Measurements from ENCODE around the gene DUS1L.

Gene DUS1L

GRCh38 chr17:82092995-82093751 is 27.6 kb upstream of the DUS1L start:
- H3K36me3 ChIP-seq (ENCODE audit: control insufficient read depth, insufficient read depth, low read length): peaks cover 56% of the 10 kb centered on the region
- H3K4me3 ChIP-seq (ENCODE audit: insufficient read depth, low read depth, low read length): no peak overlapping the region
- H3K27ac ChIP-seq (ENCODE audit: insufficient read depth, low read depth, low read length, poor library complexity, severe bottlenecking): no peak overlapping the region
- WGBS, 2 experiments: 97 to 98% methylated on average over 40 of the region's 40 CpGs
- no peaks in the 10 kb centered on the region for H3K27me3 ChIP-seq (ENCODE audit: control insufficient read depth, insufficient read depth, low read length, poor library complexity, severe bottlenecking)
- H3K4me1 ChIP-seq (ENCODE audit: control insufficient read depth, insufficient read depth, low read length): peaks cover 11% of the 10 kb centered on the region
- no peaks in the 10 kb centered on the region for H3K9me3 ChIP-seq (ENCODE audit: control insufficient read depth, low read length)

DNA sequence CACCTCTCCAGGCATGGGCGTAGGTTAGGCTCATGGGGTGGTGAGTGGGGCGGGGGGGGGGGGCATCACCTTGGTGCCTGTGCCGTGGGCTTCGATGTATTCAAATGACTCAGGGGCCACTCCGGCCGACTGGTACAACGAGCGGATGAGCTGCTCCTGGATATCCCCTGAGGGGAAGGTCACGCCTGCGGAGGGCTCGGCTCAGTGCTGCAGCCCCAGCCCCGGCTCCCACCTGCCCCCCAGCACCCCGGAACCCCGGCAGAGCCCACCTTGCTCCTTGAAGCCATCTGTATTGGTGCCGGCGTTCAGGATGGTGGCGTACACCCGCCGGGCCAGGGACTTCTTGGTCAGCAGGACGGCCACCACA is 27.0 kb upstream of the DUS1L start:
- Histone ChIP-seq H3K4me1 (ENCODE audit: control insufficient read depth, insufficient read depth, low read length) (peaks cover 11% of the 10 kb centered on the region), H3K4me3 (ENCODE audit: insufficient read depth, low read depth, low read length) (no peak overlapping the region), H3K27me3 (ENCODE audit: control insufficient read depth, insufficient read depth, low read length, poor library complexity, severe bottlenecking) (no peaks in the 10 kb centered on the region), H3K9me3 (ENCODE audit: control insufficient read depth, low read length) (no peaks in the 10 kb centered on the region), H3K27ac (ENCODE audit: insufficient read depth, low read depth, low read length, poor library complexity, severe bottlenecking) (no peak overlapping the region), H3K36me3 (ENCODE audit: control insufficient read depth, insufficient read depth, low read length) (peaks cover 57% of the 10 kb centered on the region)
- WGBS, 2 experiments: 96 to 98% methylated on average over 20 of the region's 20 CpGs

GRCh38 chr17:82092094-82092586 is 26.5 kb upstream of the DUS1L start:
- H3K4me3 ChIP-seq (ENCODE audit: insufficient read depth, low read depth, low read length): no peak overlapping the region
- H3K27me3 ChIP-seq (ENCODE audit: control insufficient read depth, insufficient read depth, low read length, poor library complexity, severe bottlenecking): no peaks in the 10 kb centered on the region
- H3K27ac ChIP-seq (ENCODE audit: insufficient read depth, low read depth, low read length, poor library complexity, severe bottlenecking): no peak overlapping the region
- peaks cover 11% of the 10 kb centered on the region for H3K4me1 ChIP-seq (ENCODE audit: control insufficient read depth, insufficient read depth, low read length)
- no peaks in the 10 kb centered on the region for H3K9me3 ChIP-seq (ENCODE audit: control insufficient read depth, low read length)
- 96 to 97% methylated on average over 23 of the region's 23 CpGs for WGBS, 2 experiments
- H3K36me3 ChIP-seq (ENCODE audit: control insufficient read depth, insufficient read depth, low read length): peaks cover 62% of the 10 kb centered on the region

DNA sequence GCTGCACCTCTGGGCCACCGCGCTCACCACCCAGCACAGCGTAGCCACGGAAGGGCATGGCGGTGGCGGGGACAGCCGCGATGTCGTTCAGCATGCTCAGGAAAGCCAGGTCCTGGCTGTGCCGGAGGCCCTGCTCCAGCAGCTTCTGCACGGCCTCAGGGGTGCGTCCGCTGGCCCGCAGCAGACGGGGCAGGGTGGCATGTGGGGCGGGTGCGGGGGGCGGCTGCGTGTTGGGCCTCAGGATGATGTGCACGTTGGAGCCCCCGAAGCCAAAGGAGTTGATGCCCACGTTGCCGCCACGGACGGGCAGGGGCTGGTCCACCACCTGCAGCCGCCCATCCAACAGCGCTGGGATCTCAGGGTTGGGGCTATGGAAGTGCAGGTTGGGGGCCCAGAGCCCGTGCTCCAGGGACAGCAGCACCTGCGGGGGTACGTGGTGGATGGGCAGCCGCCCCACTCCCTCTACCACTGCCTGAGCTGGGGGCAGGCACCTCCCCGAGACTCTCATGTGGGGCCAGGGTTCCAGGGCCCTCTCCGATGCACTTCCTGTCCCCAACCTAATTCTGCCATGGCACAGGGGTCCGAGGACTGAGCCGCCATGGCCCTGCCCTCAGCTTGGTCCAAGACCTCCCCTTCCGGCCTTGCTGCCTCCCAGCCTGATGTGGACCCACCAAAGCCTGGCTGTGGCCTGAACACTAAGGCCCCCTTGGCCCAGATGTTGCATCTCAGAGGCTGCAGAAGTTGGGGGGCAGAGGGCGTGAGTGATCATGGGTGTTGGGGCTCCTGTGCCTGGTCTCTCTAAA is 25.9 kb upstream of the DUS1L start:
- H3K4me1 ChIP-seq (ENCODE audit: control insufficient read depth, insufficient read depth, low read length): peaks cover 7% of the 10 kb centered on the region
- H3K4me3 ChIP-seq (ENCODE audit: insufficient read depth, low read depth, low read length): no peak overlapping the region
- no peaks in the 10 kb centered on the region for H3K9me3 ChIP-seq (ENCODE audit: control insufficient read depth, low read length)
- no peaks in the 10 kb centered on the region for H3K27me3 ChIP-seq (ENCODE audit: control insufficient read depth, insufficient read depth, low read length, poor library complexity, severe bottlenecking)
- no peak overlapping the region for H3K27ac ChIP-seq (ENCODE audit: insufficient read depth, low read depth, low read length, poor library complexity, severe bottlenecking)
- WGBS, 2 experiments: 96 to 97% methylated on average over 37 of the region's 37 CpGs
- H3K36me3 ChIP-seq (ENCODE audit: control insufficient read depth, insufficient read depth, low read length): peaks cover 68% of the 10 kb centered on the region

- Histone ChIP-seq H3K4me1 (ENCODE audit: control insufficient read depth, insufficient read depth, low read length) (no peaks in the 10 kb centered on the region), H3K4me3 (ENCODE audit: insufficient read depth, low read depth, low read length) (no peak overlapping the region), H3K36me3 (ENCODE audit: control insufficient read depth, insufficient read depth, low read length) (peaks cover 70% of the 10 kb centered on the region), H3K9me3 (ENCODE audit: control insufficient read depth, low read length) (no peaks in the 10 kb centered on the region), H3K27ac (ENCODE audit: insufficient read depth, low read depth, low read length, poor library complexity, severe bottlenecking) (no peak overlapping the region), H3K27me3 (ENCODE audit: control insufficient read depth, insufficient read depth, low read length, poor library complexity, severe bottlenecking) (no peaks in the 10 kb centered on the region)
- 96% methylated on average over 29 of the region's 29 CpGs for WGBS, 2 experiments
These were observed 25.1 kb upstream of the DUS1L start for GRCh38 chr17:82090549-82091263.

- H3K9me3 ChIP-seq (ENCODE audit: control insufficient read depth, low read length): no peaks in the 10 kb centered on the region
- no peaks in the 10 kb centered on the region for H3K4me1 ChIP-seq (ENCODE audit: control insufficient read depth, insufficient read depth, low read length)
- WGBS, 2 experiments: 94 to 96% methylated on average over 29 of the region's 29 CpGs
- H3K27ac ChIP-seq (ENCODE audit: insufficient read depth, low read depth, low read length, poor library complexity, severe bottlenecking): no peak overlapping the region
- peaks cover 70% of the 10 kb centered on the region for H3K36me3 ChIP-seq (ENCODE audit: control insufficient read depth, insufficient read depth, low read length)
- no peaks in the 10 kb centered on the region for H3K27me3 ChIP-seq (ENCODE audit: control insufficient read depth, insufficient read depth, low read length, poor library complexity, severe bottlenecking)
- no peak overlapping the region for H3K4me3 ChIP-seq (ENCODE audit: insufficient read depth, low read depth, low read length)
These were observed 24.3 kb upstream of the DUS1L start for GRCh38 chr17:82089723-82090548.

- WGBS, 2 experiments: 96 to 97% methylated on average over 47 of the region's 47 CpGs
- Histone ChIP-seq H3K4me3 (ENCODE audit: insufficient read depth, low read depth, low read length) (no peak overlapping the region), H3K36me3 (ENCODE audit: control insufficient read depth, insufficient read depth, low read length) (peaks cover 77% of the 10 kb centered on the region), H3K27ac (ENCODE audit: insufficient read depth, low read depth, low read length, poor library complexity, severe bottlenecking) (no peak overlapping the region), H3K27me3 (ENCODE audit: control insufficient read depth, insufficient read depth, low read length, poor library complexity, severe bottlenecking) (no peaks in the 10 kb centered on the region), H3K4me1 (ENCODE audit: control insufficient read depth, insufficient read depth, low read length) (no peaks in the 10 kb centered on the region), H3K9me3 (ENCODE audit: control insufficient read depth, low read length) (no peaks in the 10 kb centered on the region)
These were observed 23.5 kb upstream of the DUS1L start for GRCh38 chr17:82088838-82089722.

- 96 to 98% methylated on average over 48 of the region's 48 CpGs for WGBS, 2 experiments
- no peaks in the 10 kb centered on the region for H3K27me3 ChIP-seq (ENCODE audit: control insufficient read depth, insufficient read depth, low read length, poor library complexity, severe bottlenecking)
- no peak overlapping the region for H3K4me3 ChIP-seq (ENCODE audit: insufficient read depth, low read depth, low read length)
- H3K4me1 ChIP-seq (ENCODE audit: control insufficient read depth, insufficient read depth, low read length): no peaks in the 10 kb centered on the region
- no peak overlapping the region for H3K27ac ChIP-seq (ENCODE audit: insufficient read depth, low read depth, low read length, poor library complexity, severe bottlenecking)
- no peaks in the 10 kb centered on the region for H3K9me3 ChIP-seq (ENCODE audit: control insufficient read depth, low read length)
- peaks cover 80% of the 10 kb centered on the region for H3K36me3 ChIP-seq (ENCODE audit: control insufficient read depth, insufficient read depth, low read length)
These were observed 22.6 kb upstream of the DUS1L start for GRCh38 chr17:82087961-82088837.

Measured in ectodermal cell (in vitro differentiated cells).